ENCODE results near the gene WDR33.
"Not testable (repeated sequence)": the region's sequence is repeated elsewhere in the genome, so short reads cannot be mapped to it uniquely, and the experiment has no call there.

The WDR33 gene

DNA sequence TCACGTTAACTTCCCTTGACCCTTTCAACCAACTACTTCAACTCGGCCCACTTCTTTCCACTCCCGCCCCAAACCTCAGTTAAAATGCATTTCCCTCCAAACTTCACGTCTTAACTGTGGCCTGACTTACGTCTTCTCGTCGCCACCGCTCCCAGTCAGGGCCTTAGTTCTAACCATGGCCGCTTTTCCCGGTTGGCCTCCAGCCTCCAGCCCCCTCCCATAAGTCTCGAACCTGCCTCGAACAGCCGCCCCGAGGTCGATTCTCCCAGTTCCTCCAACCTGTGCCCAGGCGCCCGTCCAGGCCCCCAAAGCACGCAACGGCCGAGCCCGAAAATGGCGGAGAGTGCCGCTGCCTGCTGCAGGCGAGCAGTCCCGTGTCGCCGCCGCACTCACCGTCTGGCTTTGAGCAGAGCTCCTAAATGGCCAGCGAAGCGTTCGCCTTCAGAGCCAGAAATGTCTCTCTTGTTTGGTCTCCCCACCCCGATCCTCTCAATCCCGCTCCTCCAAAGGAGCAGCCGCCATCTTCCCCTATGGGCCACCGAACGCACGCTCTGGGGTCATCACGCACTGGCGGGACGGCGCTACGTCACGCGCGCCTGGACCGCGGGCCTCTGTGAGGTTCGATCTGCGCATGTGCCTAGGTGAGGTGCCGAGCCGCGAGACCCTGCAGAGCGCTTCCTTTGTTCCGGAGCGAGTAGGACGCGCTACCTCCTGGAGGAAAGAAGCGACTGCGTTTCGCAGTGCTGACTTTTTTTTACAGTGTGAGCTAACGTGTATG is at the start of gene WDR33:
Gene WDR33, minus strand, starts transcription at position 553 of the 778 bp plus-strand sequence. CDS start 40,190 bp downstream, outside the sequence.
- DNase-seq, result peak; percentile 95

GRCh38 chr2:127860130-127860529 is 49.2 kb upstream of the WDR33 start:
- DNase-seq, result no peak

DNA sequence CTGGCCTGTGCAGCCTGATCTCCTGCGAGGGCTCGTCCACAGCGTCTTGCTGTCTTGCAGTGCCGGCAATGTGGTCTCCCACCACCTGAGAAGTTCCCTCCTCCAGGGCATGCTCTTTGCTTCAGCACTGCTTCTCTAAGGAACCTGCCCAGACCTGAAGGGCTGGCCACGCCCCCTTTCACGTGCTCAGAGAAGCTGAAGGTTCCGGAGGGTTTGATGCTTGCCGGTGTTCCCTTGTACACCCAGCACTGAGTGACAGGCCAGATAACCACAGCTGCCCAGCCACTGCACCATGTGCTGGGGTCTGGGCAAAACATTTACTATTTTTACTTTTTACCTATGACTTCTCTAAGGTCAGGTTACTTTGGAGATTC is 48.7 kb upstream of the WDR33 start:
- peak; percentile 86 for DNase-seq

DNA sequence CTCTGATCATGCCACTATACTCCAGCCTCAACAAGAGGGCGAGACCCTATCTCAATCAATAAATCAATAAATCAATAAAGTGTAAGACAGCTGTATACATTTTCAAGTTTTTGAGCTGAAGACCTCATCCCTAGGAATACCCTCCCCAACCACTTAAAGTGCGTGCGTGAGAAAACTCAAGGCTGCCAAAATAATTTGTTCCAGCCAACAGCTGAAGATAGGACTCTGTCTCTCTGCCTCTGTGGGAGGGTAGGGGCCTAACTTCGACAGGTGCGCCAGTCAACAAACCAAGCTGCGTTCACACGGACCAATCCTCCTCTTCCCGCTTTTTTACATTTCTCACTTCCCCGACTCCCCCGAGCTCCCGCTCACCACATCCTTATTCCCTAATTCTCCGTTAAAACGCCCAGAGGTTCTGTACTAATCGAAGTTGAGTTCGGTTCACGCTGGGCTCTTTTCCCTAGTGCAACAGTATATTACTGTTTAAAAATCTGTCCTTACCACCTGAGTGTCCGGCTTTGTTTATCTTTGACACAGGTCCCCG is 46.4 kb upstream of the WDR33 start:
- DNase-seq, result peak; percentile 9

DNA sequence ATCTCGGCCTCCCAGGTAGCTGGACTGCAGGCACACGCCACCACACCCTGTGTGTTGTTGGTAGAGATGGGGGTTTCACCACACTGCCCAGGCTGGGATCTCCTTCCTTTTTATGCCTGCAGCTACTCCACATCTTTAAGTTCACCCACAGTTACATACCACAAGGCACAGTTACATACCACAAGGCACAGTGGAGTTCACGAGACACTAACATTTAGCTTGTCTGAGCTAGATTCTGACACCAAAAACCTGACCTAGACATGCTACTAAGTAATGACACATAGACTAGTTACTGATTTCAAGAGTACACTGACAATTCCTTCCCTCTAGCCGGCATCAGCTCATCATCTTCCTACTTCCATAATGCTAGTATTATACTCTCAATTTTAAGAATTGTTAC is 42.7 kb upstream of the WDR33 start:
- no peak for DNase-seq

DNA sequence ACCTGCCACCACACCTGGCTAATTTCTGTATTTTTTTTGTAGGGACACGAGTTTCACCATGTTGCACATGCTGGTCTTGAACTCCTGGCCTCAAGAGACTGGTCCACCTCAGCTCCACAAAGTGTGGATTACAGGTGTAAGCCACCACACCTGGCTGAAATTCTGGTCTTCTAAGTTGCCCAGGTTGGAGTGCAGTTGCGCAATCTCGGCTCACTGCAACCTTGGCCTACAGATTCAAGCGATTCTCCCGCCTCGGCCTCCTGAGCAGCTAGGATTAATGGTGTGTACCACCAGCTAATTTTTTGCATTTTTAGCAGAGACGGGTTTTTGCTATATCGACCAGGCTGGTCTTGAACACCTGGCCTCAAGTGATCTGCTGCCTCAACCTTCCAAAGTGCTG is 41.4 kb upstream of the WDR33 start:
- no peak for DNase-seq

DNA sequence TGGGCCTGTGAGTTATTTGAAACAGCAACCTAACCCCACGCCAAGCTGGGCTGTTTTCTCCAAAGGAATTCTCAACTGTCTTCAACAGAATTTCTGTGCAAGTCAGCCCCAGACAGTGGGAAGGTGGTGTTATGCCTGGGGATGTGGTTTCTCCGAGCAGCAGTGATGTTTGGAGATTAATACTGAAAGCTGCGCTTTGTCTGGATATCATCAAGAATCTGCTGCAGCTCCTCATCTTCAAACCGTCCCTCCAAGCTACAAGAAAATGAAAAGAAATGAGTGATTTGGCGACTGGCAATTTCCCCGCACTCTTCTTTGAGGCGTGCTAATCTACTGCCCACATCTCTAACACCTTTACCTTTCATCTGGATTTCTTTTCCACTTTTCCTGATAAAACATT is 37.0 kb upstream of the WDR33 start:
- no peak for DNase-seq

DNA sequence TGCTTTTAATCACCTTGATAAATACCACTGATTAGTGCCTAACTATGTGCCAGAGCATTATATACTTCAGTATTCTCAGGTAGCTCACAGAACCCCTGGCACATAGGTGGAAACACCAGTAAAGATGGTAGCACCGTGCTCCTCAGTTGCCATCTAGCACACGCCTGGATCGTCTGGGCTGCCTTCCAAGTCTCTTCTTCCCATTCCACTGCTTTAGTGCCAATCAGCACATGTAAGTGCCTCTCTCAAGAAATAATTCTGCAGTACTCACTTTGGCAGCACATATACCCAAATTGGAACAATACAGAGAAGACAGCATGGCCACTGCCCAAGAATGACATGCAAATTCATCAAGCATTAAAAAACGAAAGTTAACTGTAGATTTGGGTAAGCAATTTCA is 34.0 kb upstream of the WDR33 start:
- DNase-seq, result no peak

DNA sequence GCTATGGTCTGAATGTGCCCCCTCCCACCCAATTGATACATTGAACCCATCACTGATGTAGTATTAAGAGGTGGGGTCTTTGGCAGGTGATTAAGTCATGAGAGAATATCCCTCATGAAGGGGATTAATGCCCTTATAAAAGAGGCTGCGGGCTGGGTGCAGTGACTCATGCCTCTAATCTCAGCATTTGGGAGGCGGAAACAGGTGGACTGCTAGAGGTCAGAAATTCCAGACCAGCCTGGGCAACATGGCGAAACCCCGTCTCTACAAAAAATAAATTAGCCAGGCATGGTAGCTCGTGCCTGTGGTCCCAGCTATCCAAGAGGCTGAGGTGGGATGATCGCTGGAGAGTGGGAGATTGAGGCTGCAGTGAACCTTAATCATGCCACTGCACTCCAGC is 32.7 kb upstream of the WDR33 start:
- DNase-seq, result no peak

- DNase-seq, result no peak
Measured at GRCh38 chr2:127841466-127842178, 30.7 kb upstream of the WDR33 start.

GRCh38 chr2:127840893-127841292 is 29.9 kb upstream of the WDR33 start:
- no peak for DNase-seq

- DNase-seq, result no peak
Measured at GRCh38 chr2:127834951-127835350, 24.0 kb upstream of the WDR33 start.

- DNase-seq, result peak; percentile 53
Measured at GRCh38 chr2:127829845-127830246, 18.9 kb upstream of the WDR33 start.

- not testable (repeated sequence) for DNase-seq
Measured at GRCh38 chr2:127826708-127827107, 15.7 kb upstream of the WDR33 start.

- no peak for DNase-seq
Measured at GRCh38 chr2:127826047-127826446, 15.1 kb upstream of the WDR33 start.

DNA sequence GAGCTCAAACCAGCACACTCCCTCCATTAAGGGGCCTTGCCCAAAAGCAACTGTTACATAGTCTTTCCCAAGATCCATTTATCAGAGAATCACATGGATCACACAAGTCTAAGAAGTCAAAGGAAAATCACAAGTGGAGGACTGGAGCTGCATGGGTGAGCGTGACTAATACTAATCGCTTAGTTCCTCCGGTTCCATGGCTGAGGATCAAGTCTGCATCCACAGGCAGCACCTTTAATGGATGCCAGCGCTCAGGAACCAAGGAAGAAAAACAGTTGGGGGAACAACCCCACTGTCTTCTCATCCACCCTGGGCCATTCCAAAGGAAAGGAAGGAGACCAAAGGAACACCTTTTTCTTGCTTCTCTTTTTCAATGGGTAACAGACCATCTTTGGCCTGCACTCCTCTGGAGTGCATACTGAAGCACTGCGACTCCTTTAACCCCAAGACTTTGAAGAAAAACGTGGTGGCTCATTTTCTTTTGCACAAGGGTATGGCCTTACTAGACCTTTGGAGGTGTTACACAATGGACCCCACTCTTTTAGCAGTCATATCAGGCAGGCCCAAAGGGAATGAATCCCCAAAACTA is 9.2 kb upstream of the WDR33 start:
- DNase-seq, result no peak

DNA sequence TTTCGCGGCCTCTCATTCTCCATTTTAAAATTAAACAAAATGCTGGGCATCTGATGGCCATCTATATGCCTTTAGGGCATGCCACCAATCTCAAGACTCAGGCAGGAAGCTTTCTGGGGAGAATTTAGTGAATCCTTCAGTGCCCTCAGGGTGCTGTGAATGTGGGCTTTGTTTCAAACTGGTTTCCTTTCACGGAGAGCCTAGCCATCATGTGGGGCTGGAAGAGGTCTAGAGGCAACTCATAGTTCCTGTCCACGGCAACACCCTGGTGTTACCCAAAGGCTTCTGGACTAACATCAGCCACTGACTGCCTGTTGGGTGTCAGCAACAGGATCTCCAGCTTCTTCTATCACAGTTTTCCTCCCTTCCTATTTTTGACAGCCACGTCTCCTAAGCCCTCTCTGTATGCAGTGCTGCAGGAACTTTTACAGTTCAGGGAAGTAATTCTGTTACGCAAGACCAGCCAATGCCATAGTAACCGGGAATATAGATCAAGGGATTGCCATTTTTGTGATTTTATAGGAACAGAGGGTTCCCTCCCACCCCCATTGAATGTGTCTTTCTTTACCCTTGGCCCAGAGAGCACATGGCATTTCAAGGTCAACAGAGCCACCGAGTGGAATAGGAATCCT is 7.9 kb upstream of the WDR33 start:
- DNase-seq, result no peak

- no peak for DNase-seq
Measured at GRCh38 chr2:127818241-127818640, 7.3 kb upstream of the WDR33 start.

DNA sequence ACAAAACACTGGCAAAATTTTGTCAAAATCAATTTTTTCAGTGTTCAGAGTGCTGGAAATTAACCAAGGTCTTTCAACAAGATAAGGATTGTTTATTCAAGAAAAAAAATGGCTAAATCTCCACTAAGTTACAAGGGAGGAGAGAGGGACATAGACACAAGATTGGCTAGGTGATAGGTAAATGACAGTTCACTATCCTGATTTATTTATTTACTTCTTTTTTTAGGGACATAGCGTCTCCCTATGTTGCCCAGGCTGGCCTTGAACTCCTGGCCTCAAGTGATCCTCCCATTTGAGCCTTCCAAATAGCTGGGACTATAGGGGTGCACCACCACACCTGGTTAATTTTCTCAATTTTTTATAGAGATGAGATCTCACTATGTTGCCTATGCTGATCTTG is 3.7 kb upstream of the WDR33 start:
- DNase-seq, result no peak

GRCh38 chr2:127812441-127812840 is 1.5 kb upstream of the WDR33 start:
- DNase-seq, result not testable (repeated sequence)

DNA sequence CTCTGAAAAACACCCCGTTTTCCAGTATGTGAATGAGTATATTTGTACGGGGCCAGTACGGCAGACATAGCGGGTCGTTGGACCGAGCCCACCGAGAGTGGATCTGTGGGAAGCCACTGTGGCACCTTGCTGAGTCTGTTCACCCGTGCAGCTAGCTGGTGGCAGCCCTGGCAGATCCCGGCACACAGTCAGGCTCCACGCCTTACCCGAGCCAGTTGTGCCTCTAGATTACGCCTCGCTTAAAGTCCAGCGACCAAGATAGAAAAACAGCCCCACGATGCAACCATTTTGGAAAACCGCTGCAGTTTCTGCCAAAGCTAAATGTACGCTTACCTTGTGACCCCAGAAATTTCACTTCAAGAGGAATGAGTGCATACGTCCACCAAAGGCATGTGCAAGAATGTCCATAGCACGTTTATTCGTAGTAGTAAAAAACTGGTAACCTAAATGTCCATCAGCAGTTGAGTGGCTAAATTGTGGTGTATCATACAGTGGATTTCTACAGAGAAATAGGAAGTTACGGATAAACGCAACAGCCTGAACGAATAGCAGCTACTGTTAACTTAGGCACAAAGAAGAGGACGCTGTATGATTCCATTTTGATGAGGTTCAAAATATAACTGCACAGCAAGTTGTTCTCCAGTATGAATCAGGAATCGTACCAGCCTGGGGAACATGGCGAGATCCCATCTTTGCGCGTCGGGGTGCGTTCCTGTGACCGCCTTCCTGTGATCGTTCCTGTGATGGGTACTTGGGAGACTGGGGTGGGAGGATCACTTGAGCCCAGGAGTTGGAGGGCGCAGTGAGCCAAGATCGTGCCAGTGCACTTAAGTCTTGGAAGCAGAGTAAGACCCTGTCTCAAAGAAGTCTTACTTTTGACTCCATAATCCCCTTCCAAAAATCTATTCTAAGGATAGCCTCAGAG is 688 bp upstream of the WDR33 start:
- DNase-seq, result no peak

- no peak for DNase-seq
Measured at GRCh38 chr2:127810156-127810618, 784 bp downstream of the WDR33 start.
